Measurements from ENCODE around the gene CDA.

- TF ChIP-seq, protein P1, sequence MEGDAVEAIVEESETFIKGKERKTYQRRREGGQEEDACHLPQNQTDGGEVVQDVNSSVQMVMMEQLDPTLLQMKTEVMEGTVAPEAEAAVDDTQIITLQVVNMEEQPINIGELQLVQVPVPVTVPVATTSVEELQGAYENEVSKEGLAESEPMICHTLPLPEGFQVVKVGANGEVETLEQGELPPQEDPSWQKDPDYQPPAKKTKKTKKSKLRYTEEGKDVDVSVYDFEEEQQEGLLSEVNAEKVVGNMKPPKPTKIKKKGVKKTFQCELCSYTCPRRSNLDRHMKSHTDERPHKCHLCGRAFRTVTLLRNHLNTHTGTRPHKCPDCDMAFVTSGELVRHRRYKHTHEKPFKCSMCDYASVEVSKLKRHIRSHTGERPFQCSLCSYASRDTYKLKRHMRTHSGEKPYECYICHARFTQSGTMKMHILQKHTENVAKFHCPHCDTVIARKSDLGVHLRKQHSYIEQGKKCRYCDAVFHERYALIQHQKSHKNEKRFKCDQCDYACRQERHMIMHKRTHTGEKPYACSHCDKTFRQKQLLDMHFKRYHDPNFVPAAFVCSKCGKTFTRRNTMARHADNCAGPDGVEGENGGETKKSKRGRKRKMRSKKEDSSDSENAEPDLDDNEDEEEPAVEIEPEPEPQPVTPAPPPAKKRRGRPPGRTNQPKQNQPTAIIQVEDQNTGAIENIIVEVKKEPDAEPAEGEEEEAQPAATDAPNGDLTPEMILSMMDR (IDR thresholded peaks at IDR 0.05): no peak
- TF ChIP-seq SIN3A (IDR thresholded peaks at IDR 0.05; ENCODE audit: borderline replicate concordance, insufficient read depth, low read depth, low read length) (no peak), REST (IDR thresholded peaks at IDR 0.05; ENCODE audit: insufficient read depth in 1 of 2, low read depth in 2 of 2, low read length in 1 of 2) (no peak), POLR2AphosphoS5 (IDR thresholded peaks at IDR 0.05; ENCODE audit: low read depth, low read length) (no peak), TCF7L2 (IDR thresholded peaks at IDR 0.05; ENCODE audit: low read depth, low read length) (no peak)
These were observed 14.1 kb downstream of the CDA start for GRCh38 chr1:20602851-20603450.

Measured in Panc1 (cell line).